OCI-LY1 (cell line): ENCODE data around the gene NMRK2.

Experiments
- H2AFZ ChIP-seq: fragments of 200-600 bp; sonication (generic), shearing (Covaris generic); 2 replicates; pipeline ENCODE4 v1.6.0; 2014; ENCODE audit warnings: antibody characterized with exemption, mild to moderate bottlenecking, low read length
- H3F3A ChIP-seq: fragments of 200-600 bp; sonication (generic), shearing (Covaris generic); 2 replicates; pipeline ENCODE4 v1.6.0; 2014; ENCODE audit warnings: mild to moderate bottlenecking, antibody characterized with exemption, low read length, moderate library complexity; ENCODE audit not compliant: insufficient read depth
- H3K27ac ChIP-seq: fragments of 200-600 bp; sonication (generic); 2 replicates; pipeline ENCODE4 v1.5.1; 2014; ENCODE audit warnings: low read length, mixed run types, mild to moderate bottlenecking, low read depth; ENCODE audit not compliant: poor library complexity, severe bottlenecking
- H3K27me3 ChIP-seq: fragments of 200-600 bp; sonication (generic); 2 replicates; pipeline ENCODE4 v1.6.0; 2014; ENCODE audit warnings: antibody characterized with exemption, mild to moderate bottlenecking, low read length, moderate library complexity; ENCODE audit not compliant: insufficient read depth
- H3K36me3 ChIP-seq: fragments of 200-600 bp; sonication (generic); 2 replicates; pipeline ENCODE4 v1.6.1; 2014; ENCODE audit warnings: mild to moderate bottlenecking, antibody characterized with exemption, low read length, moderate library complexity, mixed read lengths; ENCODE audit not compliant: insufficient read depth
- H3K4me1 ChIP-seq: fragments of 200-600 bp; sonication (generic); 2 replicates; pipeline ENCODE4 v1.5.1; 2014; ENCODE audit warnings: mild to moderate bottlenecking, low read length, moderate library complexity; ENCODE audit not compliant: insufficient read depth, severe bottlenecking
- H3K4me2 ChIP-seq: fragments of 200-600 bp; sonication (generic), shearing (Covaris generic); 2 replicates; pipeline ENCODE4 v1.6.1; 2014; ENCODE audit warnings: low read length
- H3K4me3 ChIP-seq: fragments of 200-600 bp; sonication (generic); 2 replicates; pipeline ENCODE4 v1.5.1; 2014; ENCODE audit warnings: low read length, low read depth, mild to moderate bottlenecking, mixed read lengths; ENCODE audit not compliant: poor library complexity, severe bottlenecking
- H3K79me2 ChIP-seq: fragments of 200-600 bp; shearing (Covaris generic); 2 replicates; pipeline ENCODE4 v1.6.1; 2016; ENCODE audit warnings: mixed run types, low read length, mixed read lengths; ENCODE audit not compliant: insufficient read depth
- H3K9ac ChIP-seq: fragments of 200-600 bp; sonication (generic), shearing (Covaris generic); 2 replicates; pipeline ENCODE4 v1.6.1; 2014; ENCODE audit warnings: mild to moderate bottlenecking, low read length, mixed read lengths
- H3K9me2 ChIP-seq: fragments of 200-600 bp; sonication (generic), shearing (Covaris generic); 2 replicates; pipeline ENCODE4 v1.6.1; 2014; ENCODE audit warnings: low read depth, mild to moderate bottlenecking, low read length, mixed read lengths
- H3K9me3 ChIP-seq: fragments of 200-600 bp; shearing (Covaris generic); 2 replicates; pipeline ENCODE4 v1.6.1; 2014; ENCODE audit warnings: low read length, mixed read lengths
- H4K20me1 ChIP-seq: fragments of 200-600 bp; sonication (generic), shearing (Covaris generic); 2 replicates; pipeline ENCODE4 v1.6.0; 2016; ENCODE audit warnings: mild to moderate bottlenecking, low read length; ENCODE audit not compliant: insufficient read depth
- CTCF ChIP-seq: fragments of 200-600 bp; sonication (generic), shearing (Covaris generic); IDR thresholded peaks from 2 replicates; pipeline ENCODE4 v1.5.1; 2017; ENCODE audit warnings: mild to moderate bottlenecking, antibody characterized with exemption, low read length, moderate library complexity, mixed read lengths
- EZH2 ChIP-seq: fragments of 200-600 bp; sonication (generic), shearing (Covaris generic); IDR thresholded peaks from 2 replicates; pipeline ENCODE4 v1.8.0; 2017; ENCODE audit warnings: borderline replicate concordance, mixed run types, mild to moderate bottlenecking, antibody characterized with exemption, low read length, moderate library complexity, mixed read lengths

NMRK2 gene

GRCh38 chr19:3987619-3988371 lies 54.9 kb downstream of the NMRK2 start:
- H3F3A ChIP-seq, result peaks cover 12% of the 10 kb centered on the region; the same call in 1 of the 2 replicates
- peak overlapping the region; percentile 60 for H3K9ac ChIP-seq
- H4K20me1 ChIP-seq, result no peaks in the 10 kb centered on the region
- H3K4me2 ChIP-seq, result peak overlapping the region; percentile 93
- no peaks in the 10 kb centered on the region for H3K9me3 ChIP-seq
- no peak overlapping the region for H2AFZ ChIP-seq
- peaks cover 47% of the 10 kb centered on the region for H3K4me1 ChIP-seq
- H3K27ac ChIP-seq, result peak overlapping the region; percentile 88
- peaks cover 22% of the 10 kb centered on the region for H3K36me3 ChIP-seq
- H3K27me3 ChIP-seq, result no peaks in the 10 kb centered on the region
- peaks cover 24% of the 10 kb centered on the region for H3K79me2 ChIP-seq
- H3K9me2 ChIP-seq, result no peaks in the 10 kb centered on the region
- TF ChIP-seq EZH2 (no peak), CTCF (peak; percentile 63)
- H3K4me3 ChIP-seq, result peak overlapping the region; percentile 99

DNA sequence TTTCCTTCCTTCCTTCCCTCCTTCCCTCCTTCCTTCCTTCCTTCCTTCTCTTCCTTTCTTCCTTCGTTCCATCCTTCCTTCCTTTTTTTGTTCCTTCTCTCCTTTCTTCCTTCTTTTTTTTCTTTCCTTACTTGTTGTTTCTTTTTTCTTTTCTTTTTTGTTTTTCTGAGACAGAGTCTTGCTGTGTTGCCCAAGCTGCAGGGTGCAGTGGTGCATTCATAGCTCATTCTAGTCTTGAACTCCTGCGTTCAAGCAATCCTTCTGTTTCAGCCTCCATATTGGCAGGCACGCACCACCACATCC lies 57.9 kb downstream of the NMRK2 start:
- Histone ChIP-seq H3K4me2 (no peak overlapping the region), H3K4me3 (no peak overlapping the region), H2AFZ (no peak overlapping the region), H4K20me1 (no peaks in the 10 kb centered on the region), H3F3A (peaks cover 12% of the 10 kb centered on the region; the same call in 1 of the 2 replicates), H3K27me3 (no peaks in the 10 kb centered on the region), H3K9me3 (no peaks in the 10 kb centered on the region), H3K9me2 (no peaks in the 10 kb centered on the region), H3K4me1 (peaks cover 28% of the 10 kb centered on the region), H3K27ac (no peak overlapping the region), H3K36me3 (no peaks in the 10 kb centered on the region), H3K79me2 (no peaks in the 10 kb centered on the region), H3K9ac (no peak overlapping the region)
- TF ChIP-seq EZH2 (no peak), CTCF (no peak)
